Kidney (tissue), 14 donors: ENCODE measurements around the gene RAB6A. TPM values are rescaled to one million over a fixed set of nuclear protein-coding genes. Genes with fewer than 3 reads are reported as not detected.

Experiments used
- DNase-seq, 5 donors: peaks; one replicate each; pipeline ENCODE4 v3.0.0-alpha.2; 2013 to 2020
- FAIRE-seq: peaks from 2 replicates; lab custom pipeline; 2012; peaks lifted over from hg19 to GRCh38; lab: Jason Lieb, UNC
- H3K27ac ChIP-seq, 2 donors: one replicate each; pipeline ENCODE4 v1.7.0; 2013; ENCODE audit warnings: low read depth in 2 of 2, low read length in 2 of 2, inconsistent platforms in 1 of 2
- H3K27me3 ChIP-seq: one replicate; pipeline ENCODE4 v1.7.1; 2013; ENCODE audit warnings: low read length, inconsistent platforms; ENCODE audit not compliant: control insufficient read depth, insufficient read depth
- H3K36me3 ChIP-seq, 3 donors: one replicate each; pipeline versions ENCODE4 v1.7.0 to v1.7.1; 2013; ENCODE audit warnings: low read length in 3 of 3, control low read depth in 1 of 3, inconsistent platforms in 1 of 3; ENCODE audit not compliant: insufficient read depth in 3 of 3, control insufficient read depth in 2 of 3
- H3K4me1 ChIP-seq, 3 donors: one replicate each; pipeline versions ENCODE4 v1.7.0 to v1.7.1; 2013; ENCODE audit warnings: low read length in 3 of 3, inconsistent platforms in 1 of 3, low read depth in 1 of 3; ENCODE audit not compliant: control insufficient read depth in 2 of 3, insufficient read depth in 2 of 3
- H3K4me3 ChIP-seq, 3 donors: one replicate each; pipeline versions ENCODE4 v1.7.0 to v1.8.1; 2013; ENCODE audit warnings: low read length in 3 of 3, control low read depth in 1 of 3, inconsistent platforms in 1 of 3
- H3K9ac ChIP-seq, 3 donors: one replicate each; pipeline versions ENCODE4 v1.7.0 to v1.7.1; 2013; ENCODE audit warnings: low read length in 3 of 3, control low read depth in 1 of 3, inconsistent platforms in 1 of 3
- H3K9me3 ChIP-seq, 3 donors: one replicate each; pipeline versions ENCODE4 v1.7.0 to v1.7.1; 2013; ENCODE audit warnings: low read length in 3 of 3, control low read depth in 1 of 3, inconsistent platforms in 1 of 3; ENCODE audit not compliant: control insufficient read depth in 2 of 3, insufficient read depth in 1 of 3
- CTCF ChIP-seq: IDR thresholded peaks from 3 replicates; pipeline ENCODE4 v1.5.1; 2012; ENCODE audit warnings: mild to moderate bottlenecking, moderate library complexity, borderline replicate concordance; ENCODE audit not compliant: insufficient read depth; ENCODE audit errors: extremely low read depth
- intact Hi-C: fragments of 100-400 bp; cut with DNase I; formaldehyde crosslinking; loops from one replicate; pipeline ENCODE4 v1.11.1; 2022
- polyA plus RNA-seq: library from polyadenylated mRNA; stranded (reverse); fragments of 350-450 nt; fragmentation: Illumina TruSeq; extraction: RNeasy Lipid Tissue Mini Kit (QIAGEN cat#74804); gene quantifications from one replicate; pipeline ENCODE4 v1.2.3, GENCODE V29; 2014; ENCODE audit warnings: low read depth, low replicate concordance; ENCODE audit not compliant: insufficient read depth
- total RNA-seq: library from RNA; stranded (reverse); fragmentation: NEBNext Ultra II Directional; extraction: Animal tissue kit (Norgen Biotek cat#: 25700); gene quantifications from one replicate; pipeline ENCODE4 v1.2.1, GENCODE V29; 2021
- donor health status: control.
- donor health status: control.
- donor health status: control.
- donor health status: control.
- donor health status: control.
- donor health status: DM: yes; HTN: yes; CAD: no.
- donor health status: Normal renal cell carcinoma (clear cell type).

RAB6A gene
- total and polyA plus RNA-seq, 2 donors from 2014 or later = 61.0 to 138 TPM

DNA sequence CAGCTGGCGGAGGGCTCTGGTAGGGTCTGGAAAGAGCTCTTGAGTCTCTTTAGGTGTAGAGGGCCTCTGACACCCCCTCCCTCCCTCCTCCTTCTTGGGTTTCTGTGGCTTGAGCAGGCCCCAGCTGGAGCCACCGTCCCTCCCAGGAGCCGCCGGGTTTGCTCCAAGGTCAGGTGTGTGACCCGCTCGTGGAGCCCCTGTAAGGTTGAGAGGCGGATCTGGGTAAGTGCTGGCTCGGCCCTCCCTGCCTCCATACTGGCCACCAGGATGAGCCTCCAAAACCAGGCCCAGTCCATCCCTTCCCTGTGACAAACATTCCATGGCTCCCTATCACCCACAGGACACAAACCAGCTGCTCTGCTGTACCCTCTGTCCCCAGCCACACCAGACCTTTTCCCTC lies 105.2 kb downstream of the RAB6A start:
- Histone ChIP-seq H3K27me3 (no peaks in the 10 kb centered on the region), H3K27ac (no peak overlapping the region), H3K4me3 (no peak overlapping the region), H3K4me1 (peaks cover 0 to 3% (median 0%) of the 10 kb centered on the region in 3 donors), H3K36me3 (no peaks in the 10 kb centered on the region), H3K9ac (no peak overlapping the region), H3K9me3 (no peaks in the 10 kb centered on the region)
- TF ChIP-seq CTCF = no peak
- DNase-seq (no peak), FAIRE-seq (no peak)
- intact Hi-C loops = loop anchor here (10.0 kb wide), 1 partner anchor 251 kb away; no protein-coding TSS in a partner anchor

DNA sequence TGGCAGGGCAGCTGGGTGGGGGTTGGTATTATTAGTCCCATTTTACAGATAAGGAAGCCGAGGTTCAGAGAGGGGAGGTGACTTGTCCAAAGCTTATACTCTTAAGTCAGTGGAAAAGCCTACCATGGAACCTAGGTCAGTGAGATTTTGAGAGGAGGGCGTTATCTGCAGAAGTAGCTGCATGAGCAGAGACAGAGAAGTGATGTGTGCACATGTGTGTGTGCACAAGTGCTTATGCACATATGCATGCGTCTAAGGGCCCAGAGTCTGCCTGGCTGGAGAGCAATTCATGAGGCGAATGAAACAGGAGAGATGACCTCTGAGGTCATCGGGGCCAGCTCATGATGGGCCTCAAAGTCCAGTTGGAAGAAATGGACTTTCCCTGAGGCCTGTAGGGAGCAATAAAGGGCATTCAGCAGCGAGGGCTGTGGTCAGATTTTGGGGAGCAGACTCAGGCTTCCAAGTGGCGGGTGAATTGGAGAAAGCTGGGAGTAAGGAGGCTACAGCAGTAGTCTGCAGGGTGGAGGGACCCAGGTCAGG lies 106.3 kb downstream of the RAB6A start:
- no peak for FAIRE-seq
- intact Hi-C loops = loop anchor here (10.0 kb wide), 1 partner anchor 250 kb away; no protein-coding TSS in a partner anchor

GRCh38 chr11:73653996-73654395 lies 106.9 kb downstream of the RAB6A start:
- H3K9me3 ChIP-seq = no peaks in the 10 kb centered on the region
- H3K9ac ChIP-seq = no peak overlapping the region
- no peaks in the 10 kb centered on the region for H3K4me1 ChIP-seq
- no peak overlapping the region for H3K27ac ChIP-seq
- no peak for TF ChIP-seq CTCF
- H3K27me3 ChIP-seq = no peaks in the 10 kb centered on the region
- intact Hi-C loops = loop anchor here (10.0 kb wide), 1 partner anchor 249 kb away; no protein-coding TSS in a partner anchor
- DNase-seq (no peak), FAIRE-seq (no peak)
- no peak overlapping the region for H3K4me3 ChIP-seq
- no peaks in the 10 kb centered on the region for H3K36me3 ChIP-seq

More for the DNA sequence above, 106.3 kb downstream of the RAB6A start:
- TF ChIP-seq CTCF = no peak
- Histone ChIP-seq H3K9ac (no peak overlapping the region), H3K27ac (no peak overlapping the region), H3K9me3 (no peaks in the 10 kb centered on the region), H3K4me1 (no peaks in the 10 kb centered on the region), H3K36me3 (no peaks in the 10 kb centered on the region), H3K4me3 (no peak overlapping the region), H3K27me3 (no peaks in the 10 kb centered on the region)
- DNase-seq = no peak
